GM18526 (cell line): ENCODE results near the gene TRIM75.

Experiments
- POLR2A ChIP-seq: IDR thresholded peaks from 3 replicates; pipeline ENCODE4 v1.6.1; 2011; ENCODE audit not compliant: insufficient read length; ENCODE audit errors: extremely low read depth

TRIM75 gene

GRCh38 chr4:165058666-165059065 is 5.0 kb downstream of the TRIM75 start:
- no peak for TF ChIP-seq POLR2A

GRCh38 chr4:165059386-165059785 is 5.7 kb downstream of the TRIM75 start:
- TF ChIP-seq POLR2A = no peak

GRCh38 chr4:165060938-165061337 is 7.3 kb downstream of the TRIM75 start:
- no peak for TF ChIP-seq POLR2A

- TF ChIP-seq POLR2A = no peak
These were observed 16.9 kb downstream of the TRIM75 start for GRCh38 chr4:165070560-165070959.

- TF ChIP-seq POLR2A = no peak
These were observed 23.4 kb downstream of the TRIM75 start for GRCh38 chr4:165077034-165077578.

GRCh38 chr4:165079476-165079875 is 25.8 kb downstream of the TRIM75 start:
- TF ChIP-seq POLR2A = no peak

GRCh38 chr4:165085946-165086345 is 32.3 kb downstream of the TRIM75 start:
- no peak for TF ChIP-seq POLR2A

- TF ChIP-seq POLR2A = no peak
These were observed 34.7 kb downstream of the TRIM75 start for GRCh38 chr4:165088366-165088765.

- TF ChIP-seq POLR2A = no peak
These were observed 41.2 kb downstream of the TRIM75 start for GRCh38 chr4:165094873-165095272.

- TF ChIP-seq POLR2A = no peak
These were observed 41.6 kb downstream of the TRIM75 start for GRCh38 chr4:165095291-165095690.

GRCh38 chr4:165096776-165097175 is 43.1 kb downstream of the TRIM75 start:
- no peak for TF ChIP-seq POLR2A

GRCh38 chr4:165101641-165102040 is 48.0 kb downstream of the TRIM75 start:
- no peak for TF ChIP-seq POLR2A

- TF ChIP-seq POLR2A = no peak
These were observed 52.9 kb downstream of the TRIM75 start for GRCh38 chr4:165106518-165106917.
